Endothelial cell of umbilical vein (primary cell): Measurements from ENCODE around the gene HERPUD1. TPM values are rescaled to one million over a fixed set of nuclear protein-coding genes. Genes with fewer than 3 reads are reported as not detected.

Experiments used
- BruUV-seq: library from RNA; stranded (reverse); fragments of 400-500 nt; replicated peaks from 2 replicates; lab custom pipeline; 2021; lab: Mats Ljungman, UMichigan
- CTCF ChIA-PET: fragments of 300-600, 350-600 bp; sonication (Branson Sonifier 250); formaldehyde crosslinking; loops from one replicate; lab custom pipeline; 2021; ENCODE audit warnings: antibody characterized with exemption, inconsistent platforms; lab: Charles Lee
- POLR2A ChIA-PET: fragments of 300-600, 350-600 bp; sonication (Branson Sonifier 250); formaldehyde crosslinking; loops from one replicate; lab custom pipeline; 2021; ENCODE audit warnings: antibody characterized with exemption, inconsistent platforms; lab: Charles Lee
- DNase-seq: peaks from one replicate; pipeline ENCODE4 v3.0.0-alpha.2; 2011; ENCODE audit warnings: low read depth, low spot score
- FAIRE-seq: peaks from 2 replicates; lab custom pipeline; 2011; peaks lifted over from hg19 to GRCh38; lab: Jason Lieb, UNC
- H2AFZ ChIP-seq: 2 replicates; pipeline ENCODE4 v1.6.0; 2012; ENCODE audit warnings: low read depth, low read length, control low read depth, inconsistent platforms
- H3K27ac ChIP-seq: 2 replicates; pipeline ENCODE4 v1.5.1; 2011; ENCODE audit warnings: low read depth, mild to moderate bottlenecking, control low read depth, low read length, moderate library complexity; ENCODE audit not compliant: insufficient read depth
- H3K27me3 ChIP-seq, 2 experiments: 2 replicates each; pipeline versions ENCODE4 v1.6.0 to v1.6.1; 2011; ENCODE audit warnings: low read length in 2 of 2, mixed read lengths in 1 of 2; ENCODE audit not compliant: control insufficient read depth in 2 of 2, insufficient read depth in 2 of 2
- H3K36me3 ChIP-seq, 2 experiments: 2 replicates in 1 of 2; 3 replicates in 1 of 2; pipeline ENCODE4 v1.5.1; 2011; ENCODE audit warnings: low read length in 2 of 2, mild to moderate bottlenecking in 1 of 2, moderate library complexity in 1 of 2; ENCODE audit not compliant: control insufficient read depth in 2 of 2, insufficient read depth in 2 of 2; ENCODE audit errors: extremely low read depth in 1 of 2
- H3K4me1 ChIP-seq: 3 replicates; pipeline ENCODE4 v1.5.1; 2011; ENCODE audit warnings: mild to moderate bottlenecking, low read length; ENCODE audit not compliant: control insufficient read depth, insufficient read depth; ENCODE audit errors: extremely low read depth
- H3K4me2 ChIP-seq: 2 replicates; pipeline ENCODE4 v1.6.1; 2011; ENCODE audit warnings: low read length, control low read depth, mixed read lengths; ENCODE audit not compliant: insufficient read depth
- H3K4me3 ChIP-seq, 3 experiments: fragments of 200-600 bp in 1 of 3; sonication (generic), shearing (Covaris generic) in 1 of 3; replicated peaks in 1 of 3; 2 replicates each; pipeline ENCODE4 v1.5.1; 2011 to 2016; ENCODE audit warnings: control low read depth in 3 of 3, low read length in 3 of 3, mild to moderate bottlenecking in 2 of 3, inconsistent platforms in 1 of 3, low read depth in 1 of 3, moderate library complexity in 1 of 3; ENCODE audit not compliant: insufficient read depth in 1 of 3
- H3K79me2 ChIP-seq: 2 replicates; pipeline ENCODE4 v1.6.0; 2012; ENCODE audit warnings: low read length, inconsistent platforms; ENCODE audit not compliant: control insufficient read depth, insufficient read depth
- H3K9ac ChIP-seq: replicated peaks from 2 replicates; pipeline ENCODE3; 2011; ENCODE audit warnings: low read length, control low read depth; ENCODE audit not compliant: insufficient read depth; ENCODE audit errors: extremely low read depth
- H3K9me1 ChIP-seq: replicated peaks from 3 replicates; pipeline ENCODE4 v1.6.0; 2011; ENCODE audit warnings: mild to moderate bottlenecking, low read length; ENCODE audit not compliant: control insufficient read depth, insufficient read depth; ENCODE audit errors: extremely low read depth
- H3K9me3 ChIP-seq: replicated peaks from 2 replicates; pipeline ENCODE4 v1.5.1; 2012; ENCODE audit warnings: low read length, inconsistent platforms; ENCODE audit not compliant: control insufficient read depth, insufficient read depth
- H4K20me1 ChIP-seq: replicated peaks from 2 replicates; pipeline ENCODE3; 2011; ENCODE audit warnings: mild to moderate bottlenecking, low read length; ENCODE audit not compliant: control insufficient read depth, insufficient read depth; ENCODE audit errors: extremely low read depth
- EZH2 ChIP-seq: IDR thresholded peaks from 2 replicates; pipeline ENCODE4 v1.6.1; 2012; ENCODE audit warnings: borderline replicate concordance, low read depth, mild to moderate bottlenecking, moderate library complexity, low read length, inconsistent platforms; ENCODE audit not compliant: severe bottlenecking
- FOS ChIP-seq: IDR thresholded peaks from 2 replicates; pipeline ENCODE4 v1.6.1; 2011; ENCODE audit warnings: mild to moderate bottlenecking, low read length, moderate library complexity, borderline replicate concordance; ENCODE audit not compliant: insufficient read depth
- GATA2 ChIP-seq: IDR thresholded peaks from 2 replicates; pipeline ENCODE4 v1.7.0; 2011; ENCODE audit warnings: low read depth, mild to moderate bottlenecking, moderate library complexity, mixed read lengths, low read length; ENCODE audit not compliant: insufficient read length, insufficient read depth
- JUN ChIP-seq: IDR thresholded peaks from 2 replicates; pipeline ENCODE4 v1.6.1; 2011; ENCODE audit warnings: borderline replicate concordance, low read depth; ENCODE audit not compliant: insufficient read length, insufficient read depth
- MYC ChIP-seq: IDR thresholded peaks from one replicate; pipeline ENCODE4 v1.6.1; 2011; ENCODE audit warnings: mild to moderate bottlenecking, low read depth, low read length
- POLR2A ChIP-seq: IDR thresholded peaks from 2 replicates; pipeline ENCODE4 v1.6.1; 2012; ENCODE audit warnings: low read depth, mild to moderate bottlenecking, control low read depth, low read length
- POLR2AphosphoS5 ChIP-seq: IDR thresholded peaks from 2 replicates; pipeline ENCODE4 v1.6.1; 2012; ENCODE audit warnings: low read depth, mild to moderate bottlenecking, control low read depth, low read length, moderate library complexity; ENCODE audit not compliant: insufficient read depth
- dilution Hi-C: fragments of 300-500 bp; cut with MboI; formaldehyde crosslinking; loops from one replicate; pipeline ENCODE4 v1.15.0; 2019; ENCODE audit warnings: low sequenced_read_pairs; ENCODE audit not compliant: extremely low pct_ligation_motif_present
- intact Hi-C: fragments of 100-400 bp; cut with micrococcal nuclease; formaldehyde crosslinking; loops from one replicate; pipeline ENCODE4 v1.10.0; 2022
- polyA plus RNA-seq, 4 experiments: library from polyadenylated mRNA; depleted of rRNA in 3 of 4; stranded (reverse) in 3 of 4; unstranded in 1 of 4; fragments of >200 nt; gene quantifications; 2 replicates each; pipeline versions ENCODE4 v1.2.1 to v1.2.3, GENCODE V29; 2011 to 2012; ENCODE audit warnings: missing spikeins in 1 of 4
- total RNA-seq: library from RNA; stranded (reverse); gene quantifications from 2 replicates; pipeline ENCODE4 v1.2.3, GENCODE V29; 2021
- TF ChIP-seq, protein P1 (sequence below): IDR thresholded peaks from 2 replicates; pipeline ENCODE4 v1.6.1; 2011; ENCODE audit not compliant: insufficient read depth, insufficient read length
- TF ChIP-seq, protein P2 (sequence below), 2 donors: IDR thresholded peaks; 1 replicate in 1 of 2; 2 replicates in 1 of 2; pipeline ENCODE4 v1.5.1; 2011; ENCODE audit warnings: low read length in 2 of 2, mild to moderate bottlenecking in 2 of 2, moderate library complexity in 2 of 2, control low read depth in 1 of 2, inconsistent platforms in 1 of 2, low read depth in 1 of 2; ENCODE audit not compliant: insufficient read depth in 1 of 2; ENCODE audit errors: extremely low read depth in 1 of 2

The HERPUD1 gene
- total and polyA plus RNA-seq, 2 donors (not counting 3 experiments of a cell fraction or from before 2014, with no cell fraction given): 107 to 109 TPM

DNA sequence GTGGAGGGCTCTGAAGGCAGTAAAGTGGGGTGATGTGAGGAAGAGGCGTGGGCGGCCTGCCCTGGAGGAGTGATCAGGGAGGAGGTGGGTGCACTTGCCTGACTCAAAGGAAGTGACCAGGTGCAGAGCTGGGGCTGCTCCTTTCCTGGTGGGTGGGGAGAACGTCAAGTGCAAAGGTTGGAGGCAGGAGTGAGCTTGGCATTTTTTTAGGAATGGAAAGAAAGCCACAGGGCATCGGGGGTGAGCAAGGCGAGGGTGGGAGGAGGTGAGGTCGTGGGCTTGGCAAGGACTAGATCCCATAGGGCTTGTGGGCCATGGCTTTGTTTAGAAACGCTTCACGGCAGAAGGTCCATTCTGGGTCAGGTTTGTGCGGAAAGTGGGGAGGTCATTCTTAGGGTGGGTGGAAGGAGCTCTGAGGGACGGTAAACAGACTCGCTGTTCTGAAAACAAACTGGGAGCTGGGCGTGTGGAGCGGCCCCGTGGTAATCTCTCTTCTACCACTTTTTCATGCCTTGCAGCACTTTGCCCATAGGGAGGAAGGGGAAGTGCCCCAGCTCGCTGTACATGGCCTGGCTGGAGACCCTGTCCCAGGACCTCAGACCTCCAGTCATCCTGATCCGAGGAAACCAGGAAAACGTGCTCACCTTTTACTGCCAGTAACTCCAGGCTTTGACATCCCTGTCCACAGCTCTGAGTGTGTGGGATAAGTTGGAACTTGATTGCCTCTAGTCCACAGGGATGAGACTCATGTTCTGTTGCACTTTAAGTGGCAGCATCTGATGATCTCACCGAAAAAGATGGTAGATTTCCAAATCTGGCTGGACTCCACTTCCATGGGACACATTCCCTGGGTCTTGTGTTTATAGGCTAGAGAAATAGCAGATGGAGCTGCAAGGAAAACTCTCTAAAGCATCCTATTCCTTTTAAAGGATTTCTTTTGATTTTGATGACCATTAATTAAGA is 18.9 kb upstream of the HERPUD1 start:
- Histone ChIP-seq H3K27ac (no peak overlapping the region), H3K79me2 (no peaks in the 10 kb centered on the region), H4K20me1 (no peaks in the 10 kb centered on the region), H3K9me3 (no peaks in the 10 kb centered on the region), H3K27me3 (peaks cover 3 to 4% of the 10 kb centered on the region in 2 experiments), H3K36me3 (no peaks in the 10 kb centered on the region), H3K4me2 (no peak overlapping the region), H3K4me1 (peaks cover 17% of the 10 kb centered on the region), H3K9ac (no peak overlapping the region), H3K9me1 (no peaks in the 10 kb centered on the region), H3K4me3 (no peak overlapping the region), H2AFZ (no peak overlapping the region)
- DNase-seq: no peak
- no TSS peak for BruUV-seq
- ChIA-PET POLR2A (no interaction called here), CTCF (interaction anchor here (1.2 kb wide), 1 partner anchor 120 kb away, joined by 4 read pairs; no protein-coding TSS in a partner anchor)
- dilution Hi-C loops (no loop called here), intact Hi-C loops (no loop called here)
- FAIRE-seq: no peak
- TF ChIP-seq, protein P1, sequence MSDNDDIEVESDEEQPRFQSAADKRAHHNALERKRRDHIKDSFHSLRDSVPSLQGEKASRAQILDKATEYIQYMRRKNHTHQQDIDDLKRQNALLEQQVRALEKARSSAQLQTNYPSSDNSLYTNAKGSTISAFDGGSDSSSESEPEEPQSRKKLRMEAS: no peak
- TF ChIP-seq EZH2 (no peak), POLR2AphosphoS5 (no peak), MYC (no peak), GATA2 (no peak), JUN (no peak), FOS (no peak), POLR2A (no peak)
- TF ChIP-seq, protein P2, sequence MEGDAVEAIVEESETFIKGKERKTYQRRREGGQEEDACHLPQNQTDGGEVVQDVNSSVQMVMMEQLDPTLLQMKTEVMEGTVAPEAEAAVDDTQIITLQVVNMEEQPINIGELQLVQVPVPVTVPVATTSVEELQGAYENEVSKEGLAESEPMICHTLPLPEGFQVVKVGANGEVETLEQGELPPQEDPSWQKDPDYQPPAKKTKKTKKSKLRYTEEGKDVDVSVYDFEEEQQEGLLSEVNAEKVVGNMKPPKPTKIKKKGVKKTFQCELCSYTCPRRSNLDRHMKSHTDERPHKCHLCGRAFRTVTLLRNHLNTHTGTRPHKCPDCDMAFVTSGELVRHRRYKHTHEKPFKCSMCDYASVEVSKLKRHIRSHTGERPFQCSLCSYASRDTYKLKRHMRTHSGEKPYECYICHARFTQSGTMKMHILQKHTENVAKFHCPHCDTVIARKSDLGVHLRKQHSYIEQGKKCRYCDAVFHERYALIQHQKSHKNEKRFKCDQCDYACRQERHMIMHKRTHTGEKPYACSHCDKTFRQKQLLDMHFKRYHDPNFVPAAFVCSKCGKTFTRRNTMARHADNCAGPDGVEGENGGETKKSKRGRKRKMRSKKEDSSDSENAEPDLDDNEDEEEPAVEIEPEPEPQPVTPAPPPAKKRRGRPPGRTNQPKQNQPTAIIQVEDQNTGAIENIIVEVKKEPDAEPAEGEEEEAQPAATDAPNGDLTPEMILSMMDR (IDR thresholded peaks at IDR 0.05; ENCODE audit: extremely low read depth in 1 of 2, insufficient read depth in 1 of 2, low read depth in 1 of 2, low read length in 2 of 2): no peak
